SK-N-SH (cell line): ENCODE data around the gene FXR2.

ENCODE experiments used
- CTCF ChIP-seq: fragments of 200-600 bp; sonication (generic); IDR thresholded peaks from 2 replicates; pipeline ENCODE4 v1.6.1; 2017; ENCODE audit warnings: antibody characterized with exemption, mild to moderate bottlenecking, moderate library complexity
- FOXJ3 ChIP-seq: sonication (generic); formaldehyde crosslinking; IDR thresholded peaks from 2 replicates; pipeline ENCODE4 v1.5.1; 2020; ENCODE audit warnings: mild to moderate bottlenecking, missing genetic modification reagents

- TF ChIP-seq CTCF (no peak), FOXJ3 (no peak)
These were observed 36.5 kb upstream of the FXR2 start for GRCh38 chr17:7651097-7651664.
